Stimulated activated naive CD8-positive, alpha-beta T cell treated with anti-CD3 and anti-CD28 coated beads, Interleukin-15, Interleukin-2, amounts not matched to agents 100 U/mL and 50 U/mL, for 24 hours (primary cell): Measurements from ENCODE around the gene CATSPERZ.

Experiments
- ATAC-seq: fragments of 150-1000 bp; cut with Tn5 transposase; one replicate; pipeline ENCODE4 v1.10.0; 2021
- DNase-seq: peaks from one replicate; pipeline ENCODE4 v3.0.0; 2021

Gene CATSPERZ

DNA sequence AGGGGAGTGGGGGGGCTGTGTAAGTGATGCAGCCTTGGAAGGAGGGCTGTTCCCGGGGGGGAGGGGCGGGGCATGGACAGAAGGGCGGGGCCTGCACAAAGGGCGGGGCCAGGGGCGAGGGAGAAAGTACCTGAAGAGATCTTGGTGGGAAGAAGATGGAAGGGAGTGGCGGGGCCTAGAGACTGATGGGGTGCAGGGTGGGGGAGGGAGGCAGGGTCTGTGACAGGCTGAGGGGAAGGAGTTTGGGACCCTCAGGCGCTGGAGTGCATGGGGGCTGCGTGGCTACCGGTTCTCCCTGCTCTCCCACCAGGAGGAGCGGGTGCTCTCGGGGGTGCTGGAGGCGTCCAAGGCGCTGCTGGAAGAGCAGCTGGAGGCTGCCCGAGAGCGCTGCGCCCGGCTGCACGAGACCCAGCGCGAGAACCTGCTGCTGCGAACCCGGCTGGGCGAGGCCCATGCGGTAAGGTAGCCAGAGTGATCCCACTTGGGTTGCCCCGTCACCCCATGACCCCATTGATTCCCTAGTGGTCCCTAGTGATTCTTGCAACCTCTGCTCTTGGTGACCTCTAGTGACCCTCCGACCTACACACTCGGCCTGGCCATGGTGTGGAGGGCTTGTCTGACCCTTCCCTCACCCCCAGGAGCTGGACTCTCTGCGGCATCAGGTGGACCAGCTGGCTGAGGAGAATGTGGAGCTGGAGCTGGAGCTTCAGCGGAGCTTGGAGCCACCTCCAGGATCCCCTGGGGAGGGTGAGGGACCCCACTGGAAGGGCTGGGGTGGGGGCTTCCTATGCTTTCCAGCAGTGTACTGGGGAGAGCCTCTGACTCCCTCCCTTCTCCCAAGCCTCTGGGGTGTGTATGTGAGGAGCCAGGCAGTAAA lies 42.9 kb downstream of the CATSPERZ start:
- ATAC-seq = no peak
- DNase-seq = no peak

DNA sequence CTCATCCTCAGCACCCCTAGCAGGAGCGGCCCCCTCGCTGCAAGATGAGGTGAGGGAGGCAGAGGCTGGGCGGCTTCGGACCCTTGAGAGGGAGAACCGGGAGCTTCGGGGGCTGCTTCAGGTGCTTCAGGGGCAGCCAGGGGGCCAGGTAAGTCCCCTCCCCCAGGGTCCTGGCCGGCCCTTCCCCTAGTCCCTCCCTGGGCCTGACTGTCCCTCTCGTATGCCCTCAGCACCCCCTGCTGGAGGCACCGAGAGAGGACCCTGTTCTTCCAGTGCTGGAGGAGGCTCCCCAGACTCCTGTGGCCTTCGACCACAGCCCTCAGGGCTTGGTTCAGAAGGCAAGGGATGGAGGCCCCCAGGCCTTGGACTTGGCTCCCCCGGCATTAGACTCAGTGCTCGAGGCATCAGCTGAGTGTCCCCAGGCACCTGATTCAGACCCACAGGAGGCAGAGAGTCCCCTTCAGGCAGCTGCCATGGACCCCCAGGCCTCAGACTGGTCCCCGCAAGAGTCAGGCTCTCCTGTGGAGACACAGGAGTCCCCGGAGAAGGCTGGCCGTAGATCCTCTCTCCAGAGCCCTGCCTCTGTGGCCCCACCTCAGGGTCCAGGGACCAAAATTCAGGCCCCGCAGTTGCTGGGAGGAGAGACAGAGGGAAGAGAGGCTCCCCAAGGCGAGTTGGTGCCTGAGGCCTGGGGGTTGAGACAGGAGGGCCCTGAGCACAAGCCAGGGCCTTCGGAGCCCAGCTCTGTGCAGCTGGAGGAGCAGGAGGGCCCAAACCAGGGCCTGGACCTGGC lies 43.8 kb downstream of the CATSPERZ start:
- peak; percentile 31 for DNase-seq
- ATAC-seq = no peak

DNA sequence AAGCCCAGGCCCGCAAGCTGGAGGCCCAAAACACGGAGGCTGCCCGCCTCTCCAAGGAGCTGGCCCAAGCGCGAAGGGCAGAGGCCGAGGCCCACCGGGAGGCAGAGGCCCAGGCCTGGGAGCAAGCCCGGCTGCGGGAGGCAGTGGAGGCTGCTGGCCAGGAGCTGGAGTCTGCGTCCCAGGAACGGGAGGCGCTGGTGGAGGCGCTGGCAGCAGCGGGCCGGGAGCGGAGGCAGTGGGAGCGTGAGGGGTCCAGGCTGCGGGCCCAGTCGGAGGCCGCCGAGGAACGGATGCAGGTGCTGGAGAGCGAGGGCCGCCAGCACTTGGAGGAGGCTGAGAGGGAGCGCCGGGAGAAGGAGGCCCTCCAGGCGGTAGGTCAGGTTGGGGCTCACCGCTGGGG lies 44.6 kb downstream of the CATSPERZ start:
- DNase-seq = no peak
- ATAC-seq = no peak

DNA sequence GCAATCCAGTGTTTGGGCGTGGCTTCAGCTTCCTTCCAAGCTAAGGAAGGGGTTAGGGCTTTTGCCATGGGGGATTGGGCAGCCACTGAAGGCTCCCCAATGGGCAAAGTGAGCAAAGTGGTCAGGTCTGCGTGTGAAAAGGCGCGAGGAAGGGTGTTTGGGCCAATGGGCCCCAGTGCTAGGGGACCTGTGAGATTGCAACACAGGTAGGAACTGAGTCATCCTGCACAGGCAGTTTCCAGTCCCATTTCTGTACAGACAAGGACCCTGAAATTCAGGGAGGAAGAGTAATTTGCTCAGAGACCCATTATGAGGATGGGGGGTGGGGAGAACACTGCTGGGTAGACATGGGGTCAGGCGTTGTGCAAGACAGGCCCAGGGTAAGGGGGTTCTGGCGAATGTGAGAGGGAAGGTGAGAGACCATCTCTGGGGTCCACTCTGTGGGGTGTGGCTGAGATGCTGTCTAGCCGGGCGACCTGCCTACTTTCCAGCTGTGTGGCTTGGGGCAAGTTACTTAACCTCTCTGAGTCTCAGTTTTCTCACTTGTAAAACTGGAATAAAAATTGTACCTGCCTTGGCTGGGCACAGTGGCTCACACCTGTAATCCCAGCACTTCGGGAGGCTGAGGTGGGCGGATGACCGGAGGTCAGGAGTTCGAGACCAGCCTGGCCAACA lies 47.2 kb downstream of the CATSPERZ start:
- ATAC-seq (no peak), DNase-seq (no peak)

DNA sequence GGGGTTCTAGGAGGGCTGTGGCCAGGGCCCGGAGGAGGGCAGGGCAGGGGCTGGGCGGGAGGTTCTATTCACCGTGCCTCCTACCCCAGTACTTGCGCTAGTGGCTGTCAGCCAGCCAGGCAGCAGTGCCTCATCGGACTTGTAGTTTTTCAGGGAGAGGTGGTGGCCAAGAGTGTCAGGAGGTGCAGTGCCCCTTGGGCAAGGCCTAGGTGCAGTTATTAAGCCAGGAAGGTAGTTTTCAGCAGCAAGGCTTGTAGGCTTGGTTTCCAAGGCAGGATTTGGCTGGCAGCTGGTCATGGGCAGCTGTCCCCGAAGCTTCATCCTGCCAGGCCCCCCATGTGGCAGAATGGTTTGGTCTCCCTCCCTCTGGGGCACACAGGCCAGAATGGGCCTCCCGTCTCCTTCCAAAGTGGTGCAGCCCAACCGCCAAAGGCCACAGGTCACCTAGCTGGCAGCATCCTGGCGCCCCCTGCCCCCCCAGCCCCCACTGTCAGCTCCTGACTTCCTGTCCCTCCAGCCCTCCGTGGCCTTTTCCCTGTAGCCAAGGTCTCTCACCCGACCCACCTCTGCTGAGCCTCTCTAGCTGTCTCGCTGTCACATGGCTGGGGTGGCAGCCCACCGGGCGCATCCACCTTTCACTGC lies 48.3 kb downstream of the CATSPERZ start:
- ATAC-seq (no peak), DNase-seq (no peak)

DNA sequence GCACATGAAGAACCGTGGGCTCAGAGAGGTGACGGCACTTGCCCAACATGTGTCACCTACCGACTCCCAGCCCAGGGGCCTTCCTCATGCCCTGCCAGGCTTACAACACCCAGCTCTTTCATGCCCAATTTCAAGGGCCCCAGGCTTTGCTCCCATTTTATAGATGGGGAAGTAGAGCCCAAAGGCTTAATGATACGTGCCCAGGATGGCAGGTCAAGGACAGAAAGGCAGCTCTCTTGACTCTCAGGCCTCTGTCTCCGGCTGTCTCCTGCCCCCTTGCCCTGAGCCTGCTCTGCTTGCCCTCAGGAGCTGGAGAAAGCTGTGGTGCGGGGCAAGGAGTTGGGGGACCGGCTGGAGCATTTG lies 48.8 kb downstream of the CATSPERZ start:
- no peak for DNase-seq
- no peak for ATAC-seq

DNA sequence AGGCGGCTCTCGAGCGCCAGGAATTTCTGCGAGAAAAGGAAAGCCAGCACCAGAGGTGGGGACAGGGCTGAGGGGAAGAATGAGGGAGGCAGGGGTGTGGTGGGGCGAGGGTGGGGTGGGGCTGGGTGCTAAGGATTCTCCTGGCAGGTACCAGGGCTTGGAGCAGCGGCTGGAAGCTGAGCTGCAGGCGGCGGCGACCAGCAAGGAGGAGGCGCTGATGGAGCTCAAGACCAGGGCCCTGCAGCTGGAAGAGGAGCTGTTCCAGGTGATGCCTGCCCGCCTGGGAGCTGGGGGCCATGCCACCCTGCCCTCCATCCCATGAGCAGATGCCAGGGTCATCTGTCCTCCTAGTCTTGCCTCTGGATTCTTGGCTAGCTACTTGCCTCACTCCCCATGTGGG lies 49.2 kb downstream of the CATSPERZ start:
- no peak for ATAC-seq
- no peak for DNase-seq

DNA sequence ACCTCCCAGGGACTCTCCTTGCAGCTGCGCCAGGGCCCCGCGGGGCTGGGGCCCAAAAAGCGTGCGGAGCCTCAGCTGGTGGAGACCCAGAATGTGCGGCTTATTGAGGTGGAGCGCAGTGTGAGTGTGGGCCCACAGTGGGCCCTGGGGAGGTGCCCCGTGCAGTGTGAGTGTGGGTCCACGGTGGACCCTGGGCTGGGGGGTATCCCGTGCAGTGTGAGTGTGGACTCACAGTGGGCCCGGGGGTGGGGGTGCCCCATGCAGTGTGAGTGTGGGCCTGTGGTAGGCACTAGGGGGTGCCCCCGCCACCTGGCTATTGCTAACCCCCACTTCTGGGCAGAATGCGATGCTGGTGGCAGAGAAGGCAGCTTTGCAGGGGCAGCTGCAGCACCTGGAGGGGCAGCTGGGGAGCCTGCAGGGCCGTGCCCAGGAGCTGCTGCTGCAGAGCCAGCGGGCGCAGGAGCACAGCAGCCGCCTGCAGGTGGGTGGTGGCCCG lies 51.0 kb downstream of the CATSPERZ start:
- DNase-seq (no peak), ATAC-seq (no peak)

DNA sequence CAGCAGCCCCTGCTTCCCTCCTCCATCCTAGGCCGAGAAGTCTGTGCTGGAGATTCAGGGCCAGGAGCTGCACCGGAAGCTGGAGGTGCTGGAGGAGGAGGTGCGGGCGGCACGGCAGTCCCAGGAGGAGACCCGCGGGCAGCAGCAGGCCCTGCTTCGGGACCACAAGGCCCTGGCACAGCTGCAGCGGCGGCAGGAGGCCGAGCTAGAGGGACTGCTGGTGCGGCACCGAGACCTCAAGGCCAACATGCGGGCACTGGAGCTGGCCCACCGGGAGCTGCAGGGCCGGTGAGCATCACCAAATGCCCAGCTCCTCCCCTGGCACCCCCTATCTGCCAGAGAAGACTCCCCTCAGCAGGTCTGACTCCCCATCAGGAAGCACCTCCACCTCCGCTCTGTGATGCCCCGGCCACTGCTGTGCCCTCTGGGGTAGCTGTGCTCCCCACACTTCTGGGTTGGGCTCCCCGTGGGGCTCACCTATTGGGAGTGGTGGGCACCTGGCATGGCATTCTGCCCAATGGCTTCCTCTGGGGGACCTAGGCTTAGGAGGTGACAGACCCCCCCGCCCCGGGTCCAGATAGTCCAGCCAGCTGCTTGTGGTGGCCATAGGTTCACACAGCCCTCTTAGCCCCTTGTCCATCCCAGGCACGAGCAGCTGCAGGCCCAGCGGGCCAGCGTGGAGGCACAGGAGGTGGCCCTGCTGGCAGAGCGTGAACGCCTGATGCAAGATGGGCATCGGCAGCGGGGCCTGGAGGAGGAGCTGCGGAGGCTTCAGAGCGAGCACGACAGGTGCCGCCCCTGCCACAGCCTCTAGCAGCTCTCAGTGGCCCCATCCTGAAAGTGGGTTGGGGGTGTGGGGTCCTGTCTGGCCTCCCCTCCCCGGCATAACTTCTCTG lies 52.2 kb downstream of the CATSPERZ start:
- no peak for ATAC-seq
- no peak for DNase-seq

DNA sequence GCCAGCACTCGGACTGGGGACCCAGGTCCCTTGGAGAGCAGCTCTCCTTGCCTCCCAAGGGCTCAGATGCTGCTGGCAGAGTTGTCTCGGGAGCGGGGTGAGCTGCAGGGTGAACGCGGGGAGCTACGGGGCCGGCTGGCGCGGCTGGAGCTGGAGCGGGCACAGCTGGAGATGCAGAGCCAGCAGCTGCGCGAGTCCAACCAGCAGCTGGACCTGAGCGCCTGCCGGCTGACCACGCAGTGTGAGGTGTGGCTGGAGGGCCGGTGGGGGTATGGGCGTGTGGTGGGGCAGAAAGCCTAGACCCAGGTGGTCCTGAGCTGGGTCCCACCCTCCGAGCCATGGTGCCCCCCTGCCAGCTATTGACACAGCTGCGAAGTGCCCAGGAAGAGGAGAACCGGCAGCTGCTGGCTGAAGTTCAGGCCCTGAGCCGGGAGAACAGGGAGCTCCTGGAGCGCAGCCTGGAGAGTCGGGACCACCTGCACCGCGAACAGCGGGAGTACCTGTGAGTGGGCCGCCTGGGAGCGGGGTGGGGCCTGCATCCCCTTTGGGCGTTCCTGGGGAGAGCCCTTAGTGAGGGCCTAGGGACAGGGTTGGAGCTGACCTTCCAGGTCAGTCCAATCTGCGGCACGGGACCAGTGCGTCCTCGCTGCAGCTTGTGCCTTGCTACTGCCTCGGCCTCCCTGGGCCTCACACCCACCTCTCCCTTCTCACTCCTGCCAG lies 53.0 kb downstream of the CATSPERZ start:
- DNase-seq (no peak), ATAC-seq (no peak)

DNA sequence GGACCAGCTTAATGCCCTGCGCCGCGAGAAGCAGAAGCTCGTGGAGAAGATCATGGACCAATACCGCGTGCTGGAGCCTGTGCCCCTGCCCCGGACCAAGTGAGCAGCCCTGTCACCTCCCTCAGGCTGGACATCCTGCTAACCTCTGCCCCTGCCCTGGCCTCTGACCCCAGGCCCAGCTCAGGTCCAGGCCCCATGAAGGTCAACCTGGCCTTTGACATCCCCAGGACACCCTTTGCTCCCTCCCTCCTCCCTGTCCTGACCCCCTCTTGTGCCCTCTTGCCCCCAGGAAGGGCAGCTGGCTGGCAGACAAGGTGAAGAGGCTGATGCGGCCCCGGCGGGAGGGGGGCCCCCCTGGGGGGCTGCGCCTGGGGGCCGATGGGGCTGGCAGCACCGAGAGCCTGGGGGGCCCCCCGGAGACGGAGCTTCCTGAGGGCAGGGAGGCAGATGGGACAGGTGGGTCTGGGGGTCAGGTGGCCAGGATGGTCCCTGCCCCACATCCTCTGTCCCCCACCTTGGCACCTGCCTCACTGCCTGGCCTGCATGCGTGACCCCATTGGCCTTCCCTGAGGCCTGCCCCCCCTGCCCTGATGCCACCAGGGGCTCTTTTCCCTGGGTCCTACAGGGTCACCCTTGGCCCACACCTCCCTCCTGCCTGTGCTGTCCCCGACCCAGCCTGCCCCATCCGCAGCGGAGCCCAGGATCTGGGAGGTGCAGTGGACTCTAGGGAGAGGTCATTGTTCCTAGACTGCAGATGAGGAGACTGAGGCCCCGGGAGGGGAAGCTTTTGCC lies 53.8 kb downstream of the CATSPERZ start:
- ATAC-seq (no peak), DNase-seq (no peak)
